H9 (cell line): ENCODE measurements around the gene SCUBE2. TPM values are rescaled to one million over a fixed set of nuclear protein-coding genes. Genes with fewer than 3 reads are reported as not detected.

ENCODE experiments used
- DNase-seq: peaks from one replicate; pipeline ENCODE4 v3.0.0-alpha.2; 2017
- H2AFZ ChIP-seq: one replicate; pipeline ENCODE4 v1.6.1; 2013; ENCODE audit warnings: mild to moderate bottlenecking, low read length, control low read depth, moderate library complexity
- H2AK5ac ChIP-seq: 2 replicates; pipeline ENCODE4 v1.6.1; 2013; ENCODE audit warnings: low read length, control low read depth, mixed read lengths; ENCODE audit not compliant: insufficient read length
- H2BK120ac ChIP-seq: one replicate; pipeline ENCODE4 v1.6.1; 2013; ENCODE audit warnings: low read depth, mild to moderate bottlenecking, low read length, control low read depth, inconsistent platforms; ENCODE audit not compliant: poor library complexity, severe bottlenecking
- H2BK12ac ChIP-seq: 2 replicates; pipeline ENCODE4 v1.6.1; 2013; ENCODE audit warnings: low read length, control low read depth, mixed read lengths, low read depth; ENCODE audit not compliant: insufficient read length
- H2BK15ac ChIP-seq: 2 replicates; pipeline ENCODE4 v1.6.1; 2013; ENCODE audit warnings: low read depth, low read length, control low read depth
- H2BK20ac ChIP-seq: one replicate; pipeline ENCODE4 v1.6.1; 2013; ENCODE audit warnings: low read depth, mild to moderate bottlenecking, low read length, control low read depth, inconsistent platforms; ENCODE audit not compliant: poor library complexity, severe bottlenecking
- H2BK5ac ChIP-seq: 2 replicates; pipeline ENCODE4 v1.6.1; 2013; ENCODE audit warnings: low read length, control low read depth, mixed read lengths; ENCODE audit not compliant: insufficient read length
- H3K14ac ChIP-seq: 2 replicates; pipeline ENCODE4 v1.6.1; 2013; ENCODE audit warnings: low read length, control low read depth; ENCODE audit not compliant: insufficient read depth
- H3K18ac ChIP-seq: 2 replicates; pipeline ENCODE4 v1.6.1; 2013; ENCODE audit warnings: low read depth, mild to moderate bottlenecking, mixed read lengths, low read length, control low read depth; ENCODE audit not compliant: insufficient read length
- H3K23ac ChIP-seq: 2 replicates; pipeline ENCODE4 v1.6.1; 2013; ENCODE audit warnings: low read length, control low read depth, mixed read lengths, low read depth; ENCODE audit not compliant: insufficient read length
- H3K23me2 ChIP-seq: 2 replicates; pipeline ENCODE4 v1.6.1; 2013; ENCODE audit warnings: low read depth, mild to moderate bottlenecking, mixed read lengths, low read length, control low read depth; ENCODE audit not compliant: insufficient read length, poor library complexity, severe bottlenecking
- H3K27ac ChIP-seq: 2 replicates; pipeline ENCODE4 v1.5.1; 2013; ENCODE audit warnings: low read length, control low read depth, mixed read lengths, low read depth; ENCODE audit not compliant: insufficient read length
- H3K27me3 ChIP-seq: 2 replicates; pipeline ENCODE4 v1.6.1; 2013; ENCODE audit warnings: low read length, control low read depth, inconsistent platforms; ENCODE audit not compliant: insufficient read depth
- H3K4ac ChIP-seq: 2 replicates; pipeline ENCODE4 v1.6.1; 2013; ENCODE audit warnings: low read depth, mild to moderate bottlenecking, control low read depth, inconsistent platforms, low read length, moderate library complexity
- H3K4me1 ChIP-seq: 2 replicates; pipeline ENCODE4 v1.6.1; 2013; ENCODE audit warnings: low read length, control low read depth, inconsistent platforms; ENCODE audit not compliant: insufficient read depth
- H3K4me2 ChIP-seq: 2 replicates; pipeline ENCODE4 v1.6.1; 2013; ENCODE audit warnings: low read length, control low read depth, mixed read lengths; ENCODE audit not compliant: insufficient read length, insufficient read depth
- H3K56ac ChIP-seq: 2 replicates; pipeline ENCODE4 v1.6.1; 2013; ENCODE audit warnings: low read depth, mild to moderate bottlenecking, mixed read lengths, low read length, control low read depth; ENCODE audit not compliant: insufficient read length
- H3K79me1 ChIP-seq: 2 replicates; pipeline ENCODE4 v1.6.1; 2013; ENCODE audit warnings: low read depth, mild to moderate bottlenecking, moderate library complexity, low read length, control low read depth, inconsistent platforms; ENCODE audit not compliant: insufficient read depth, poor library complexity, severe bottlenecking
- H3K79me2 ChIP-seq: 2 replicates; pipeline ENCODE4 v1.6.1; 2013; ENCODE audit warnings: low read length, control low read depth, inconsistent platforms; ENCODE audit not compliant: insufficient read depth
- H3K9ac ChIP-seq: 2 replicates; pipeline ENCODE4 v1.6.1; 2013; ENCODE audit warnings: low read length, control low read depth, mixed read lengths; ENCODE audit not compliant: insufficient read length; ENCODE audit errors: extremely low read depth
- H3K9me3 ChIP-seq: one replicate; pipeline ENCODE4 v1.6.1; 2013; ENCODE audit warnings: low read depth, low read length, inconsistent platforms; ENCODE audit not compliant: control insufficient read depth
- H3T11ph ChIP-seq: one replicate; pipeline ENCODE4 v1.6.1; 2013; ENCODE audit warnings: mild to moderate bottlenecking, low read length, control low read depth, inconsistent platforms
- H4K20me1 ChIP-seq: one replicate; pipeline ENCODE4 v1.6.1; 2013; ENCODE audit not compliant: control insufficient read depth, insufficient read length, insufficient read depth
- H4K5ac ChIP-seq: 2 replicates; pipeline ENCODE4 v1.6.1; 2013; ENCODE audit warnings: low read depth, mild to moderate bottlenecking, mixed read lengths, low read length, control low read depth; ENCODE audit not compliant: insufficient read length
- H4K8ac ChIP-seq: replicated peaks from 2 replicates; pipeline ENCODE4 v1.6.1; 2013; ENCODE audit warnings: low read length, control low read depth, mixed read lengths, low read depth; ENCODE audit not compliant: insufficient read length
- H4K91ac ChIP-seq: 2 replicates; pipeline ENCODE4 v1.6.1; 2013; ENCODE audit warnings: low read depth, mild to moderate bottlenecking, moderate library complexity, mixed read lengths, low read length, control low read depth; ENCODE audit not compliant: insufficient read length
- H3K27ac Mint-ChIP-seq, 3 experiments: 2 replicates in 2 of 3; 3 replicates in 1 of 3; pipeline ENCODE4 v1.8.0; 2020 to 2021; ENCODE audit warnings: mixed read lengths in 3 of 3, mild to moderate bottlenecking in 1 of 3, moderate library complexity in 1 of 3
- H3K27me3 Mint-ChIP-seq: 2 replicates; pipeline ENCODE4 v1.8.0; 2021; ENCODE audit warnings: low read depth, mild to moderate bottlenecking, moderate library complexity, mixed read lengths
- H3K36me3 Mint-ChIP-seq, 3 experiments: 2 replicates in 2 of 3; 3 replicates in 1 of 3; pipeline ENCODE4 v1.8.0; 2020 to 2021; ENCODE audit warnings: low read depth in 3 of 3, mixed read lengths in 3 of 3; ENCODE audit not compliant: insufficient read depth in 1 of 3
- H3K4me1 Mint-ChIP-seq, 2 experiments: 2 replicates each; pipeline ENCODE4 v1.8.0; 2020; ENCODE audit warnings: mixed read lengths in 2 of 2
- H3K4me3 Mint-ChIP-seq, 2 experiments: 2 replicates in 1 of 2; 3 replicates in 1 of 2; pipeline ENCODE4 v1.8.0; 2020 to 2021; ENCODE audit warnings: mild to moderate bottlenecking in 2 of 2, mixed read lengths in 2 of 2, moderate library complexity in 1 of 2
- H3K9me3 Mint-ChIP-seq, 2 experiments: 2 replicates in 1 of 2; 3 replicates in 1 of 2; pipeline ENCODE4 v1.8.0; 2020; ENCODE audit warnings: mild to moderate bottlenecking in 2 of 2, mixed read lengths in 2 of 2, moderate library complexity in 1 of 2
- CTCF ChIP-seq: fragments of 200-600 bp; sonication (generic); conservative IDR thresholded peaks from 3 replicates; pipeline ENCODE4 v1.8.0; 2021; ENCODE audit warnings: antibody characterized with exemption, mild to moderate bottlenecking
- WGBS: extraction: QIAGEN DNeasy Blood & Tissue Kit; methylation state at CpG from one replicate; pipeline ENCODE4 v1.1.7; 2013; ENCODE audit warnings: missing lambda C conversion rate, low lambda C conversion rate, mixed read lengths; ENCODE audit not compliant: insufficient read length; ENCODE audit errors: extremely low coverage; 5-methylcytosine and 5-hydroxymethylcytosine counted together
- total RNA-seq: library from RNA; stranded (reverse); gene quantifications from 2 replicates; pipeline ENCODE4 v1.2.1, GENCODE V29; 2021

The SCUBE2 gene
- total RNA-seq, 1 experiment from 2014 or later = 1.6 TPM

GRCh38 chr11:9141186-9141585 is 49.8 kb upstream of the SCUBE2 start:
- Histone ChIP-seq H3K18ac (no peak overlapping the region), H4K8ac (no peak overlapping the region), H2BK20ac (no peak overlapping the region), H3K56ac (no peak overlapping the region), H2BK5ac (no peak overlapping the region), H3K23ac (no peak overlapping the region), H3K4ac (no peak overlapping the region), H3K27me3 (no peaks in the 10 kb centered on the region), H3K14ac (no peak overlapping the region), H4K20me1 (no peaks in the 10 kb centered on the region), H3K9ac (no peak overlapping the region), H3K27ac (no peak overlapping the region), H4K5ac (no peak overlapping the region), H3K9me3 (no peaks in the 10 kb centered on the region), H2BK120ac (no peak overlapping the region), H4K91ac (no peak overlapping the region), H3K4me1 (no peaks in the 10 kb centered on the region; the same call in 1 of the 2 replicates), H2BK12ac (no peak overlapping the region), H2AFZ (no peak overlapping the region), H3T11ph (no peak overlapping the region), H3K79me2 (no peaks in the 10 kb centered on the region), H2BK15ac (no peak overlapping the region), H3K23me2 (no peaks in the 10 kb centered on the region), H3K79me1 (no peaks in the 10 kb centered on the region), H2AK5ac (no peak overlapping the region), H3K4me2 (no peak overlapping the region)
- no peak overlapping the region; a peak in 1 of 7 replicates for H3K27ac Mint-ChIP-seq
- peaks cover 19 to 69% (median 65%) of the 10 kb centered on the region in 3 experiments; a peak in 6 of 7 replicates for H3K36me3 Mint-ChIP-seq
- no peak overlapping the region for H3K4me3 Mint-ChIP-seq
- no peaks in the 10 kb centered on the region for H3K9me3 Mint-ChIP-seq
- peaks cover 18 to 19% of the 10 kb centered on the region in 2 experiments for H3K4me1 Mint-ChIP-seq
- no peaks in the 10 kb centered on the region for H3K27me3 Mint-ChIP-seq
- no CpG with 5 or more reads among the region's 7 CpGs for WGBS
- no peak for DNase-seq
- TF ChIP-seq CTCF = no peak
